GM19455 (cell line): ENCODE data around the gene SHISA6.
"Not testable (repeated sequence)": the region's sequence is repeated elsewhere in the genome, so short reads cannot be mapped to it uniquely, and the experiment has no call there.

Experiments used
- ATAC-seq: cut with Tn5 transposase; IDR thresholded peaks from one replicate; pipeline ENCODE4 v1.9.1; 2021; ENCODE audit not compliant: unreplicated experiment

SHISA6 gene

GRCh38 chr17:11301874-11302273 is 60.9 kb downstream of the SHISA6 start:
- not testable (repeated sequence) for ATAC-seq

DNA sequence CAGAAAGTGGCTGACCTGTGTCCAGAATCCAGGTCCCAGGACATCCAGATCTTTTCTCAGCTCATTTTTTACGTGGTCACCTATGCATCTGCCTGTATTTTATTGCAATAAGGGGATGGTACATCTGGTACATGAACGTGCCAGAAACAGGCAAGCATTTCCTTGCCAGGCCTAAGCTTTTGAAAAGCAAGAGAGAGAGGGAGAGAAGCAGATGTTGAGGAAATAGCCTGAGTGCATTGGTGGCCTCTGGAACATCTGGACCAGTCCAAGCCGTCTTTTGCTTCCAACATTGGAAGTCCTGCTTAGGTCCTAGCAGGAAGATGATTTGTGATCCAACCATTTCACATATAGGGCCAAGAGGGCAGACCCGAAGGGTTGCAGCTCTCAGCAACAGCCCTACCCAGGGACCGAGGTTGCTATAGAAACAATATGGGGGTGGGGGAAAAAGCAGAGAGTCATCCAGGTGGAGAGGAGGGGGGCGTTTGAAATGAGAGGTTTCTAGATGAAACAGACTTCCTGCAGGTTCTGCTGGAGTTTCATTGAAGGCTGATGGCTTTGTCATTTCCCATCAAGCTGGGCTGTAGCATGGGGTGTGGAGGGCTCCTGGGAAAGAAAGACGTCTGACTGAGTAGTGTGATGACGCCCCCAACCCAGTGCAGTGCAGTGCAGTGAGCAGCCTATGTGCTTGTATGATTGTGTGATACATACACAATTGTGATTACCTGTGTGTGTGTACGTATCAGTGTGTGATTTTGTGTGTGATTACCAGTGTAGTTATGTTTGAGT is 61.6 kb downstream of the SHISA6 start:
- ATAC-seq = no peak

DNA sequence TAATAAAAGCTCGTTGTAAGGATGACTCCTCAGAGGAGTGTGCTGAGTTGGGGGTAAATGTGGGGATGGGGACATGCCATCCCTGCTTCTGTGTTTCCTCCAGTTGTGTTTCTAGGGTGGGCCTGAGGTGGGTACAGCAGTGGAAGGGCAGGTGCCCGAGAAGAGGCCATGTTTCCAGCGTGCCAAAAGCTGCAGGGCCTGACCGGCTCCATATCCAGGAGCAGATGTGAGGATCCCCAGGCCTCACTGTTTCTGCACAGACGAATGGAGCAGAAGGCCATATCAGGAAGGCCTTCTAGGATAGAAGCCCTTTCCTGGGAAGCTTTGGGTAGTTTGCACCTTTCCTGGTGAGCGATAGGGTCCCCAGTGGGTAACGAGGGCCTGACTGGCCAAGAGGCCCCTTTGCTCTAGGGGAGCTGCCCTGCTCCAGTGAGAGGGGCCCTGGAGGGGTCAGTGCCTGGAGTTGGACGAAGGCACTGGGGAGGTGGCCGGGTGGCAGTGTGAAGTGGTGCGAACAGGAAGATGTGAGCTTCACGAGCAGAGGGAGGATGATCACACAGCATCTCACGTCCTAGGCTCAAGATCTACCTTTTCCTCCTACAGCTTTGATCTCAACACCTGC is 62.9 kb downstream of the SHISA6 start:
- no peak for ATAC-seq

DNA sequence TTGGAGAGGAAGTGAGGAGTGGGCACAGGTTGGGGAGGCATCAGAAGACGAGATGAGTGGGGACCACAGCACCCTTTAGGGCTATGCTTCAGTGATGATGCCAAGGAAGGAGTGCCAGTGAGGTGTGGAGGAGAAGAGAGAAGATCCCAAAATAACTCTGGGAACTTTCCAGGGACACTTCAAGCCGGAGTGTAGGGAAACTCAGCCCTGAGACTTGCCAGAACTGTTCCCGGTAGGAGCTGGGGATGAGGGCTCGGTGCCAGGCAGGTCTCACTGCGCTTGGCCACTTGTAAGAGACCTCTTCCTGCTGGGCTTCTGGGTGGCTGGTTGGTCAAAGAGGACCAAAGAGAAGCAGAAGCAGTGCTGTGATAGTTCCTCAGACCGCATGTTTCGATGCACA is 63.6 kb downstream of the SHISA6 start:
- no peak for ATAC-seq

DNA sequence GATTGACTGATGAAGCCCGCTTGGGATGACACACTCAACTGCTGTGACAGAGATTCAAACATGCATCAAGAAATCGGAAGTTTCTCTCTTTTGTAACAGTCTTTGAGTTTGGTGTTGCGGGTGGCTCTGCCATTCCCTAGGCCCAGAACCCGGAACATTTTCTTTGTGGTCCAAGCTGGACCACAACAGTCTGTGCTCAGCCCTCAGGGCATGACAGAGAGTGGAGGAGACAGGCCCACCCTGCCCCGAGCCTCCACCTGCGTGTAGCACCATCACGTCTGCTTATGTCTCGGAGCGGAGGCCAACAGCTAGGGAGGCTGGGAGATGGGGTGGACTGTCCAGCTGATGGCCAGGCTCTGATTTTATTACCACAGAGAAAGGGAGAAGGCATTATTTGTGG is 64.5 kb downstream of the SHISA6 start:
- no peak for ATAC-seq

- no peak for ATAC-seq
Observed at GRCh38 chr17:11308531-11308930, 67.5 kb downstream of the SHISA6 start.

- no peak for ATAC-seq
Observed at GRCh38 chr17:11309033-11309432, 68.0 kb downstream of the SHISA6 start.

GRCh38 chr17:11309850-11310249 is 68.8 kb downstream of the SHISA6 start:
- no peak for ATAC-seq

DNA sequence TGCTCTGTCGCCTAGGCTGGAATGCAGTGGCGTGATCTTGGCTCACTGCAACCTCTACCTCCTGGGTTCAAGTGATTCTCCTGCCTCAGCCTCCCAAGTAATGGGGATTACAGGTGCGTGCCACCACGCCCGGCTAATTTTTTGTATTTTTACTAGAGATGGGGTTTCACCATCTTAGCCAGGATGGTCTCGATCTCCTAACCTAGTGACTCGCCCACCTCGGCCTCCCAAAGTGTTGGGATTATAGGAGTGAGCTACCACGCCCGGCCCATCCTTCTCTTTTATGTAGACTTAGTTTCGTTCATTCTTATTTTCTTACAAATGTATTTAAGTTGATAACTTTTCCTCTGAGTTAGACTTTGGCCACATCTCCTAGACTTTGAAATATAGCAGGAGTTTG is 75.4 kb downstream of the SHISA6 start:
- not testable (repeated sequence) for ATAC-seq

DNA sequence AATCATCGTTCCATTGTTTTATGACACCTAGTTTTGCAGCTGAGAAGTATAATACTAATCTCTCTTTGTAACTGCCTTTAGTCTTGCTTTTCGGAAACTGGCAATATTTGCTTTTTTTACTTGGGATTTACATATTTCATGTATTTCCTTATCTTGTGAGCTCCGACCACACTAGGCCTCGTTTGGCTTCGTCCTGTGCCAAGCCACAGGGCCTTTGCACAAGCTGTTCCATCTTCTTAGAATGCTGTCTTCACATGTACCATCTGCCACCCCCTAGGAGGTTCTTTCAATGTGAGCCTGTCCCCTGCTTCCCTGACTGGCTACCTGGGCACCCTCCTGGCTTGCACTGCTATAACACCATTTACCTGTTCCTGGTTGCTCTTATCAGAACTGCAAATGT is 77.2 kb downstream of the SHISA6 start:
- ATAC-seq = no peak

GRCh38 chr17:11319894-11320293 is 78.9 kb downstream of the SHISA6 start:
- no peak for ATAC-seq

GRCh38 chr17:11324021-11324420 is 83.0 kb downstream of the SHISA6 start:
- ATAC-seq = no peak

- no peak for ATAC-seq
Observed at GRCh38 chr17:11324846-11325420, 83.9 kb downstream of the SHISA6 start.

GRCh38 chr17:11326492-11326891 is 85.5 kb downstream of the SHISA6 start:
- no peak for ATAC-seq

GRCh38 chr17:11328770-11329169 is 87.8 kb downstream of the SHISA6 start:
- no peak for ATAC-seq

GRCh38 chr17:11330006-11330405 is 89.0 kb downstream of the SHISA6 start:
- ATAC-seq = no peak

DNA sequence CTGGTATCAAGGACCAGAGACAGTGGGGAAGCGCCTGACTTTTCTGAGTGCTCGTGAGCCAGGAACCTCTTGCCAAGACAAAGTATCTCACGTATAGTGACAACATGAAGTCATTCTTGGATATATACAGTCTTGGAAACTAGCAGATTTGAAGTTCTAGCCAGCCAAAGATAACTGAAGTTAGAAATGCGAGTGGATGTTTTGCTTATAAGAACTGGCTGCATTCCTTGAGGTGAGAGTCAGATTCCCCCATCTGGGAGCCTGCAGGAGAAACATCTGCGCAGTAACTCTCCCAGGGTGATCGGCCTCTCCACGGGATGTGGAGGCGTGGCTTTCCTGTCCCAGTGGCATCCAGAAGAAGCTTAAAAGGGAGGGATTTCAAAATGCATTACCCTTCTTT is 89.8 kb downstream of the SHISA6 start:
- no peak for ATAC-seq

DNA sequence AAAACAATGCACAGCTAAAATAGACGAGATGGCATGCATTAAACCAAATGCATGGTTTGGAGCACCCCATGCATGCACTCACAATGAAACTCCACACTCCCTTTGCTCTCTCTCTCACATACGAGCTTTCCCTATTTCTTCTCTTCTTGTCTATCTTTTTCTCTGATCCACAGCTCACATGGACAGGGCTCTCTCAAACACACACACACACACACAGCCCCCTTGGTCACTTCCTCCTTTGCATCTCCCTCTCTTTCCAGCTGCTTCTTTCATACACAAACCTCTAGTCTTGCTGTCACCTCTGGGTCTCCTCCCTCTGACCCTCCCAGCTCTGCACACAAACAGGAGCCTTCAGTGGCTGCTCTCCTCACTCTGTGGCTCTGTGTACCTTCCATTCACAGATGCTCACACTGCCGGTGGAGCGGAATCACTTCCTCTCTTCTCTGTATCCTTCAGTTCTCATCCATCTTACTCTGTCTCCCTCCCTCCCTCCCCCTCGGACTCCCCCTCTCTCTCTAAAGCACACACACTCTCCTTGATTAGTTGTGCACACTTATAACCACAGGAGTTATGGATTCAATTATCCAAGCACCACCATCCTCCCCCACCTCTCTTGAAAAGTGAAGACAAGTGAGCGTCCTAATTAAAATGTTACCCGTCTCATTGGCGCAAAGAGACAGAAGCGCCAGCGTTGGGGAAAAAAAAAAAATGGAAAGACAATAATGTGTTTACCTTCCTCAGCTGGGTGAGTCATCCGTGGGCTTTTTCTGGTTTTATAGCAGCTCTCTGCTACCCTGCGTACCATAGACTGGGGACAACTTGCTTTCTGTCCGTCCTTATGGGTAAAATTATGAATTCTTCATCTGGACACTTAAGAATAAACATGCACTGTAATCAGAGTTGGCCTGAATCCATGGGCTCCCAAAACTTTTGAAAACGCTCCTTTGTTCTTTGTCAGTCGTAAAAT is 90.8 kb downstream of the SHISA6 start:
- ATAC-seq = no peak

GRCh38 chr17:11332706-11333105 is 91.7 kb downstream of the SHISA6 start:
- ATAC-seq = no peak

DNA sequence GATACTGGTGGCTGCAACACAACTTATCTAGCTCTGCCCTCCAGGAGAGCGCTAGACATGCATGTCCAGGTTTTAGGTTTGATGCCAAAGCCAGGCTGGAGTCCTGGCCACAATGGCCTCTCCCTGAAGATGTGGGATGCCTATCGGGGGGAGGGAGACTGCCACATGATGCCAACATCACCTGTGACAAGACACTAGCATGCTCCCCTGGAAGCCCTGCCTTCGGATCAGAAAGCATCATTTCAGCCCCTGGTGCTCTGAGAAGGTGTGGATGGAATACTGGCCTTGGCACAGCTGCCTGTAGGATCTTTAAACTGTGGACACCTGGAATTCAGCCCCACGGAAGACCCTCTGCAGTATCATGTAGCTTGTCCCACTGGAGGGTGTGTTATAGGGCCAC is 93.5 kb downstream of the SHISA6 start:
- ATAC-seq = no peak

GRCh38 chr17:11336290-11336689 is 95.3 kb downstream of the SHISA6 start:
- ATAC-seq = no peak
